Breast epithelium (tissue), 3 donors: ENCODE results near the gene SDK1.

Experiments used
- CTCF ChIP-seq, 3 donors: fragments of 450-650 bp; IDR thresholded peaks; one replicate each; pipeline ENCODE4 v1.5.1; 2016 to 2017; ENCODE audit warnings: antibody characterized with exemption in 3 of 3, mild to moderate bottlenecking in 3 of 3, moderate library complexity in 3 of 3
- POLR2A ChIP-seq: fragments of 450-650 bp; IDR thresholded peaks from one replicate; pipeline ENCODE4 v1.6.1; 2016; ENCODE audit warnings: antibody characterized with exemption, mild to moderate bottlenecking, moderate library complexity

GRCh38 chr7:4151926-4152549 lies 851.0 kb downstream of the SDK1 start:
- no peak for TF ChIP-seq POLR2A
- no peak for TF ChIP-seq CTCF (IDR thresholded peaks at IDR 0.05)
